ENCODE measurements around the gene SPACA5B. TPM values are rescaled to one million over a fixed set of nuclear protein-coding genes. Genes with fewer than 3 reads are reported as not detected.
"Not testable (repeated sequence)": the region's sequence is repeated elsewhere in the genome, so short reads cannot be mapped to it uniquely, and the experiment has no call there.

Gene SPACA5B
- polyA plus RNA-seq (2011; rRNA removed): not detected in 2 replicates
- not detected in 2 replicates for polyA plus RNA-seq (2012; cell fraction: cytosol; rRNA removed)
- polyA plus RNA-seq (2012; cell fraction: nucleus; rRNA removed): not detected in 2 replicates
- not detected in 3 replicates for polyA plus RNA-seq (2017; fragmentation: RNase III; extraction: RNeasy Plus Mini Kit Qiagen cat#74134 plus additional on column Dnase treatment)
- not detected in 2 replicates for polyA minus RNA-seq (2011; rRNA and poly(A)+ RNA removed)

DNA sequence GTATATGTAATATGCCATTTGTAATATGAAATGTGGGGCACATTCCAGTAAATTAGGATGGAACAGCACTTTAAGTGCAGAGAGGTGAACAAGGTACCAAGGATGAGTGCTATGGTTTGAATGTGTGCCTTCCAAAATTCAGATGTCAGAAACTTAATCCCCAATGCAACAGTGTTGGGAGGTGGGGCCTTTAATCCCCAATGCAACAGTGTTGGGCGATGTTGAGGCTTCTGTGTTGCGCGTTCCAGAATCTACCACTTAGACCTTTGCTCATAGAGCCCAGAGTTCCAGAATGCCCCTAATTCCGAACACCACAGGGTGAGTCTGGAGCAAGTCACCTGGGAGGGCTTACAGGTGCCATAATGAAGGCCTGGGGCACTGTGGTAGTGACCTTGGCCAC lies at the start of gene SPACA5B:
SPACA5B (plus strand) TSS at position 301 of the 400 bp plus-strand sequence; CDS start at position 363, 62 bp downstream.
- FAIRE-seq; DNase-seq (ENCODE audit: low read depth in 1 of 2, low spot score in 1 of 2); ATAC-seq; CTCF ChIA-PET; H3K27ac ChIP-seq; H3K4me2 ChIP-seq; H3K9me3 ChIP-seq; H3K4me1 ChIP-seq; POLR2A ChIA-PET; H3K4me3 ChIP-seq: not testable (repeated sequence)
- WGBS (ENCODE audit: missing lambda C conversion rate): no CpG with 5 or more reads among the region's 4 CpGs

DNA sequence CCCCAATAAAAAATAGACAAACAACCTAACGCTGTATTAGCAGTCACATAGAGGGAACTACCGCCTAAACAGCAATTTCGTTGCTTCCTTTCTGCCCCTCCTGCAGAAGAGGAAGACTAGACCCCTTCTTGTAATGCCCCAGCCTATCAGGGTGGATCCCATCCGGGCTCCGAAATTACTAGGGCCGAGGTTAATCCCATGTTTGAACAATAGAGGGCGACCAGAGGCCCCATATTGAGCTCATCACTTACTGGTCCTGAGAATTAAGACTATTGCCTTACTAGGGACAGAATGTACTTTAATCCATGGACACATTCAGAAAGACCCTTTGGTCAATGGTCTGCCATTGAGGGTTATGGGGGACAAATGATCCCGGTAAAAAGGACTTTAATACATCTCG lies 47.2 kb upstream of the SPACA5B start:
- no peak overlapping the region for H3K27ac ChIP-seq
- H3K4me3 ChIP-seq: no peak overlapping the region
- FAIRE-seq: peak; percentile 76
- peak; percentile 33 to 50 for DNase-seq (ENCODE audit: low read depth in 1 of 2, low spot score in 1 of 2)
- 8% methylated on average over 9 of the region's 9 CpGs for WGBS (ENCODE audit: missing lambda C conversion rate)
- ChIA-PET CTCF (interaction anchor here (0.6 to 1.3 kb wide), 7 partner anchors 10 to 428 kb away, joined by 3 to 4 read pairs (median 3); no protein-coding TSS in a partner anchor), POLR2A (no interaction called here)
- H3K4me1 ChIP-seq: no peaks in the 10 kb centered on the region
- H3K9me3 ChIP-seq: no peaks in the 10 kb centered on the region
- ATAC-seq: peak; percentile 85 to 86; a peak in 5 of 6 replicates
- H3K4me2 ChIP-seq: no peak overlapping the region
- no peak for TF ChIP-seq NPAS2 (CRISPR knock-in tag; IDR thresholded peaks at IDR 0.05; ENCODE audit: borderline replicate concordance)
- TF ChIP-seq, protein P1, sequence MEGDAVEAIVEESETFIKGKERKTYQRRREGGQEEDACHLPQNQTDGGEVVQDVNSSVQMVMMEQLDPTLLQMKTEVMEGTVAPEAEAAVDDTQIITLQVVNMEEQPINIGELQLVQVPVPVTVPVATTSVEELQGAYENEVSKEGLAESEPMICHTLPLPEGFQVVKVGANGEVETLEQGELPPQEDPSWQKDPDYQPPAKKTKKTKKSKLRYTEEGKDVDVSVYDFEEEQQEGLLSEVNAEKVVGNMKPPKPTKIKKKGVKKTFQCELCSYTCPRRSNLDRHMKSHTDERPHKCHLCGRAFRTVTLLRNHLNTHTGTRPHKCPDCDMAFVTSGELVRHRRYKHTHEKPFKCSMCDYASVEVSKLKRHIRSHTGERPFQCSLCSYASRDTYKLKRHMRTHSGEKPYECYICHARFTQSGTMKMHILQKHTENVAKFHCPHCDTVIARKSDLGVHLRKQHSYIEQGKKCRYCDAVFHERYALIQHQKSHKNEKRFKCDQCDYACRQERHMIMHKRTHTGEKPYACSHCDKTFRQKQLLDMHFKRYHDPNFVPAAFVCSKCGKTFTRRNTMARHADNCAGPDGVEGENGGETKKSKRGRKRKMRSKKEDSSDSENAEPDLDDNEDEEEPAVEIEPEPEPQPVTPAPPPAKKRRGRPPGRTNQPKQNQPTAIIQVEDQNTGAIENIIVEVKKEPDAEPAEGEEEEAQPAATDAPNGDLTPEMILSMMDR (IDR thresholded peaks at IDR 0.05): peak; percentile 34; the same call in 2 of the 3 replicates
- TF ChIP-seq PHF8 (IDR thresholded peaks at IDR 0.05; ENCODE audit: borderline replicate concordance, low read depth): no peak
- peak; percentile 35; the same call in 2 of the 3 replicates for TF ChIP-seq SMC3 (IDR thresholded peaks at IDR 0.05)
- peak; percentile 48 to 64; a peak in 3 of 5 replicates for TF ChIP-seq RAD21 (conservative IDR thresholded peaks at IDR 0.05 in 1 of 2, IDR thresholded peaks at IDR 0.05 in 1 of 2)
- no peak for TF ChIP-seq HOXB5 (CRISPR knock-in tag; IDR thresholded peaks at IDR 0.05)

DNA sequence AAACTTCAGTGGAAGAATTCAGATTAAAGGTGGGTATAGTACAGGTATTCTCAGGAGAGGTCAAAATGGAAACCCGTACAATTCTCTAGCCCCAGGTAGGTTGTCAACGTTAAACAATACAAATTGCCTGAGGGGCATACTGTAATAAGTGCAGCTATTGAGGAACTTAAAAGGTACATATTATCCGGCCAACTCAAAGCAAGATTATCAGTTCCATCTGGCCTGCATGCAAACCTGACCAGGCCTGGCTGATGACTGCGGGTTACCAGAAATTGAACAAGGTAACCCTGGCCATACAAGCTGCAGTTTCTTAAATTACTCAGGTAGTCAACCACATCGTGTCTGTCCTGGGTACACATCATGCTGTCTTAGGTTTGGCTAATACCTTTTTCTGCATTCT lies 46.7 kb upstream of the SPACA5B start:
- Histone ChIP-seq H3K4me1 (no peaks in the 10 kb centered on the region), H3K4me3 (no peak overlapping the region), H3K27ac (no peak overlapping the region), H3K4me2 (no peak overlapping the region), H3K9me3 (no peaks in the 10 kb centered on the region)
- ChIA-PET CTCF (interaction anchor here (0.6 to 1.0 kb wide), 5 partner anchors 16 to 427 kb away, joined by 3 to 4 read pairs (median 3); no protein-coding TSS in a partner anchor), POLR2A (no interaction called here)
- no peak for TF ChIP-seq FOSB (CRISPR knock-in tag; IDR thresholded peaks at IDR 0.05)
- TF ChIP-seq HDAC2 (IDR thresholded peaks at IDR 0.05): no peak
- TF ChIP-seq, protein P2, sequence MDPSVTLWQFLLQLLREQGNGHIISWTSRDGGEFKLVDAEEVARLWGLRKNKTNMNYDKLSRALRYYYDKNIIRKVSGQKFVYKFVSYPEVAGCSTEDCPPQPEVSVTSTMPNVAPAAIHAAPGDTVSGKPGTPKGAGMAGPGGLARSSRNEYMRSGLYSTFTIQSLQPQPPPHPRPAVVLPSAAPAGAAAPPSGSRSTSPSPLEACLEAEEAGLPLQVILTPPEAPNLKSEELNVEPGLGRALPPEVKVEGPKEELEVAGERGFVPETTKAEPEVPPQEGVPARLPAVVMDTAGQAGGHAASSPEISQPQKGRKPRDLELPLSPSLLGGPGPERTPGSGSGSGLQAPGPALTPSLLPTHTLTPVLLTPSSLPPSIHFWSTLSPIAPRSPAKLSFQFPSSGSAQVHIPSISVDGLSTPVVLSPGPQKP (IDR thresholded peaks at IDR 0.05; ENCODE audit: low read depth, low read length): no peak
- no peak for TF ChIP-seq RNF2 (IDR thresholded peaks at IDR 0.05; ENCODE audit: borderline replicate concordance, low read depth)
- TF ChIP-seq, protein P1 (IDR thresholded peaks at IDR 0.05): no peak
- no peak for TF ChIP-seq CHD4 (IDR thresholded peaks at IDR 0.05; ENCODE audit: borderline replicate concordance)
- TF ChIP-seq BHLHE40 (IDR thresholded peaks at IDR 0.05; ENCODE audit: low read depth, low read length): no peak
- TF ChIP-seq HOXB5 (CRISPR knock-in tag; IDR thresholded peaks at IDR 0.05): no peak
- TF ChIP-seq PHF8 (IDR thresholded peaks at IDR 0.05; ENCODE audit: borderline replicate concordance, low read depth): no peak
- FAIRE-seq (no peak), ATAC-seq (no peak), DNase-seq (ENCODE audit: low read depth in 1 of 2, low spot score in 1 of 2) (no peak)
- 61% methylated on average over 5 of the region's 5 CpGs for WGBS (ENCODE audit: missing lambda C conversion rate)

Measured in A549 (cell line).